HTR-8/SVneo (cell line): ENCODE data around the gene FUBP3.

ENCODE experiments used
- DNase-seq: peaks from one replicate; pipeline ENCODE4 v3.0.0; 2011; ENCODE audit warnings: low spot score, mixed read lengths; ENCODE audit not compliant: insufficient read length
- FAIRE-seq: peaks from 2 replicates; lab custom pipeline; 2011; peaks lifted over from hg19 to GRCh38; lab: Jason Lieb, UNC

FUBP3 gene, protein sequence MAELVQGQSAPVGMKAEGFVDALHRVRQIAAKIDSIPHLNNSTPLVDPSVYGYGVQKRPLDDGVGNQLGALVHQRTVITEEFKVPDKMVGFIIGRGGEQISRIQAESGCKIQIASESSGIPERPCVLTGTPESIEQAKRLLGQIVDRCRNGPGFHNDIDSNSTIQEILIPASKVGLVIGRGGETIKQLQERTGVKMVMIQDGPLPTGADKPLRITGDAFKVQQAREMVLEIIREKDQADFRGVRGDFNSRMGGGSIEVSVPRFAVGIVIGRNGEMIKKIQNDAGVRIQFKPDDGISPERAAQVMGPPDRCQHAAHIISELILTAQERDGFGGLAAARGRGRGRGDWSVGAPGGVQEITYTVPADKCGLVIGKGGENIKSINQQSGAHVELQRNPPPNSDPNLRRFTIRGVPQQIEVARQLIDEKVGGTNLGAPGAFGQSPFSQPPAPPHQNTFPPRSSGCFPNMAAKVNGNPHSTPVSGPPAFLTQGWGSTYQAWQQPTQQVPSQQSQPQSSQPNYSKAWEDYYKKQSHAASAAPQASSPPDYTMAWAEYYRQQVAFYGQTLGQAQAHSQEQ

DNA sequence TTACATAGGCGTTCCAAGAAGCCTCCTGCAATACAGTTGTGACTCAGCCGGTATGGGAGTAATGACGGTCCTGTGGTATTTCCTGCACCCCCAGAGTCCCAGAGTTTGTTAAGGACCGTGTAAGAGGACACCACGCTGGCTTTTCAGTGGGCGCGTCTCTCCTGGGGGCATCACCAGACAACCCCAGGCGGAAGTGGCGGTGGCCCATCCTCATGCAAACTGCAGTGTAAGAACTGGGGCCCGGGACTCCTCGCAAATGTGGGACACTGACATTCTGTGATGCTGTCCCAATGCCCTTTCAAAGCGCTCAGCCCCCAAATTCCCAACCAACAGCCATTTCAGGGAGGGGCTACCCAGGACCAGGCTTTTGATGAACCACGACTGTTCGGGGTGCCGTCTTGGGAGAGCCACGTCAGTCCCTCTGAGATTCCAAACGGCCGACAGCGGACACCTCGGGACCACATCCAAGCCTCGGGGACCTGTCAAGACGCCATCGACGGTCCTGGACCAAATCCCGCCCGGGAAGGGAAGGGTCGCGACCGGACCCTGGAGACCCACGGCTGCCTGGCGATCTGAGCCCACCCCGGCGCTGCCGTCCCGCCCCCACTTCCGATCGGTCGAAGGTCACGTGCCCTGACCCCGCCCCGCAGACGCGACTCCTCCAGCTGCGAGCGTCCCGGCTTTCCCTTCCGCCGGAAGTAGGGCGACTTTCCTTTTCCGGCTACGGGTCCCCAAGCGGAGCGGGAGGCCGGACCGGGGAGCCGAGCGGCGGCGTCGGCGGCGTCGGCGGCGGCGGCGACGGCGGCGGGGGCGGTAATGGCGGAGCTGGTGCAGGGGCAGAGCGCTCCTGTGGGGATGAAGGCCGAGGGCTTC is at the start of gene FUBP3:
Gene FUBP3 (plus strand): TSS at position 713 of the 873 bp plus-strand sequence. CDS start 104 bp downstream, at position 817.
- no peak for FAIRE-seq
- peak; percentile 94 for DNase-seq

DNA sequence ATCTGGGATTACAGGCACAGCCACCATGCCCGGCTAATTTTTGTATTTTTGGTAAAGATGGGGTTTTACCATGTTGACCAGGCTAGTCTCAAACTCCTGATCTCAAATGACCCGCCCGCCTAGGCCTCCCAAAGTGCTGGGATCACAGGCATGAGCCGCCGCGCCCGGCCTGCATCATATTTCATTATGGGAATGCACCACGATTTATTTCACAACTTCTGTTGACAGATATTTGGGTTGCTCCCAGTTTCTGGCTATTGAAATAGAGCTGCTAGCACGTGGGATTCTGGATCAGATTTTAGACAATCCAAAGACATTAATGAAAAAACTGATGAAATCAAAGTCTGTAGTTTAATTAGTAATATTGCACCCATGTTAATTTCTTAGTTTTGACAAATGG is 48.4 kb upstream of the FUBP3 start:
- DNase-seq (peak; percentile 60), FAIRE-seq (no peak)

DNA sequence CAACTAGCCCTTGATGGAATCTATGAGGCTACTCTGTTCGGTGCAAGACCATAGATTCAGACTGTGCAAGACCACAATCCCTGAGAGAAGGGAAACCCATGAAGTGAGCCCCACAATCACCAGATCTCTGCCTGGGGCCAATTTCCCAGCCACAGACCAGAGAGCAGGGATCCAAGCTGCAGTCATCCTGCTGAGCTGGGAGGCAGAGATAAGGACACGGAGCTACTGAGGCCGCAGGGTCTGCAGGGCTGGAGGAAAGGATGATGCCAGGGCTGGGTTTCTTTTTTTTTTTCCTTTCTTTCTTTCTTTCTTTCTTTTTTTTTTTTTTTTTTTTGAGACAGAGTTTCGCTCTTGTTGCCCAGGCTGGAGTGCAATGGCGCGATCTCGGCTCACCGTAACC is 47.7 kb upstream of the FUBP3 start:
- DNase-seq (no peak), FAIRE-seq (no peak)

DNA sequence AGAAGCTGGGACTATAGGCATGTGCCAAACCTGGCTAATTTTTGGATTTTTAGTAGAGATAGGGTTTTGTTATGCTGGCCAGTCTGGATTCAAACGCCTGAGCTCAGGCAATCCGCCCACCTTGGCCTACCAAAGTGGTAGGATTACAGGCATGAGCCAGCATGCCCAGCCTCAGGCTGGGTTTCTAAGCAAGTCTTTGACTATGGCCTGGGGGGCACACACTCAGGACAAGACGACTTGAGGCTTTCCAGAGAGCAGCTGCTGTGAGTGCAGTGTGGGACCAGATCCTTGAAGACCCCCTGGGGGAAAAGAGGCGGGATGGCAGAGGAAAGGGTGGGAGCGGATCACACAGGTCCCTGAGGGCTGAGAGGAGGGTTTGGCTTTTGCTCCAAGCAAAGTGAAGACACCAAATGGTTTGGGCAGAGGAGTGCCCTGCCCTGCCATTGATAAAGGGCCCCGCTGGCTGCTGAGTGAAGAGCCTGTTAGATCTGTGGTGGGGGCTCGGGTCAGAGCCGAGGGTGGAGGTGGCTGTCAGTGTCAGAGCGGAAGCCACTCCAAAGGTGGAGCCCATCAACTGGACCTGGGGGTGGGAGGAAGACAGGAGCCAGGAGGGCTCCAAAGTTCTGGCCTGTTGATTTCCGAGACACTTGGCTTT is 46.8 kb upstream of the FUBP3 start:
- FAIRE-seq, result no peak
- DNase-seq, result no peak

DNA sequence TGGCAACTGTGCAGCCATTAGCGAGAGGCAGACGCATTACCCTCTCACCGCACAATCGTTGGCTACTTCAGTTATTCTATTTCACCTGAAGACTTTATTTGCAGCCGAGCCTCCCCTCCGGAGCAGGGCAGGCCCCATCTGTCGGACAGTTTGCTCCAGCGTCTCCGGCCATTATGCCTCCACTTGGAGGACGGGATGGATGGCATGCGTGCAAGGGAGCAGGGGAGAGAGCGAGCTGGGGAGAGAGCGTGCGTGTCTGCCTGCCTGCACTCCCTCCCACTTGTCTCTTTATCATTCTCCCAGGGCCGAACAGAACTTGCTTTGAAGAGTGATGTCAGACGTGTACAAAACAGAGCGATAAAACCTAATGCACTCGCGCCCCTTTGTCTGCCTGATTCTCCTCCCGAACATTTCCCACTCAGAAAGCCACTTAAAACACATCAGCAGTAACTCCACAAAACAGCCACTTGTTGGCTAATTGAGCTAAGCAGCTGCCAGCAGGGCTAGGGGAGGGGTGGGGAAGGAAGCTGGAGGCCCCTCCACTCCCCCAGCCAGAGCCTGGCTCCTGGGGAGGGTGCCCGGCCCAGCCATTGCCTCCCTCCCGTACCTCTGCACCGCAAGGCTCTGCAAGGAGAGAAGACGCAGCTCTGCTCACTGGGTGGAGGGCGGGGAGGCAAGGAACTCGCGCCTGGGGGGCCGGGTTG is 43.4 kb upstream of the FUBP3 start:
- FAIRE-seq (no peak), DNase-seq (no peak)

DNA sequence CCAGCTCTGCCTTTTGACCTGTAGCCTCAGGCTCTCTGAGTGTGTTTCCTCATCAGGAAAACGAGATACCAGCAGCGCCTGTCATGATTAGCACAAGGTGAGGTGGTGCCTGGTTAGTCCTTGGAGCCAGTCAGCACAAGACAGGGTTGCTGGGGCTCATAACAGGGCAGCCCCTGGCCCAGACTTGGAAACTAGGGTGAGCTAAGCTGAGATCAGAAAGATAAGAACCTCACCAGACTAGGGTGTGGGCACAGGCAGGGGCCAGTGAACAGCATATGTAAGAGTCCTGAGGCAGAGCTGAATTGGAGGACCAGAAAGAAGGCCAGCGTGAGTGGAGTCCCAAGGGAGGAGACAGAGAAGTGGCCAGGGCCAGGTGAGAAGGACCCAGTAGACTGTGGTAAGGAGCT is 42.7 kb upstream of the FUBP3 start:
- DNase-seq, result no peak
- FAIRE-seq, result no peak

DNA sequence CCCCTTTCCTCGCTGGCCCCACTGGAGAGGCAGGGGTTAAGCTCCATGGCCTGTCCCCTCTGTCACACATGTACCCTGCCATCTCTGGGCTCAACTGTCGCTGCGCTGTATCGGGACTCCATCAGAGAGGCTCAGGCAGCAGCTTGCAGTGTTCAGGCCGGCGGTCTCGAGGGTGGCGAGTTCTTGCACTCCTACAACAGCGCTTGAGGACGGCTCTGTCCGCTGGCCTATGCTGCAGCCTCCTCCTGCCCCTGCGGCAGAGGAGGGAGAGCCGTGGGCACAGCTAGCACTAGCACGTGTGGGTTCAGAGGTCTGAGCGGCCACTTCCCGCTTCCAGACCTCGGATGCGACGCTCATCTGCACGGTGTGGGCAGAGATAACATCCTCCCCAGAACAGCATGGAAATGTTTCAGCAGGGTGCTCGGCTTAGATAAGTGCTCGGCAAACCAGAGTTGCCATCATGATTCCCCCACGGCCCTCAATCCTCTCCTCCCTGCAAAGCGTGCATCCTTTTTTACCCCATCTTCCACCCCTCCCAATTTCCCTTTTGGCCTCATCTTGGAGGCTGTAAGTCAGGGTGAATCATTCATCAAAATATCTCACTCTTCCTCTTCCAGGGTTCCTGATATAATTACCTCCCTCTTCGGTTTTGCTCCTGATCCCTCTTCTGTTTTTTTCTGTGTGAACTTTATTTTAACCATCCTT is 41.9 kb upstream of the FUBP3 start:
- FAIRE-seq (no peak), DNase-seq (no peak)

DNA sequence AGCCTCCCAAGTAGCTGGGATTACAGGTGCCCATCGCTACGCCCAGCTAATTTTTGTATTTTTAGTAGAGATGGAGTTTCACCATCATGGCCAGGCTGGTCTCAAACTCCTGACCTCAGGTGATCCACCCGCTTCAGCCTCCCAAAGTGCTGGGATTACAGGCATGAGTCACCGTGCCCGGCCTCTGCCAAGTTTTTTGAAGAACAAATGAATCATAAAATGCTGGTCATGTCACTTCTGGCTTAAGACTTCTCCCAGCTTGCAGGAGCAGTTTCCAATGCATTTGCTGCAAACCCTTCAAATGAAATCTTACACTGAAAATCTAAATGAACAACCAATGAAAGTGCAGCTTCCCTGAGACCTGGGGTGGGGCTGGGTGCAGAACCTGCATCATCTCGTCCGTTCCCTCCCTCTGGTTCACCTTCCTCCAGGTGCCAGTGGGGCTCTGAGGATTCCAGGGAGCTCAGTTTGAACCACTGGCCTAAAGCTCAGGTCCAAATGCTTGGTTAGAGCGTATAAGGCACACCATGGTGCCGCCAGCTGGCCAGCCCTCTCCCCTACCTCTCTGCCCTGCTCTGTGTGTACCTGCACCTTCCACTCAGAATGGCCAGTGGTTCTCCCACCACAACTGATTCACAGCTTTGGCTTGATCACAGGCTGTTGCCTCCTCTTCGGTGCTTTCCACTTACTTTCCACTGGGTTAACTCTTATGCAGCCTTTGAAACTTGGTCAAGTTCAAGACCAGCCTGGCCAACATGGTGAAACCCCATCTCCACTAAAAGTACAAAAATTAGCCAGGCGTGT is 39.8 kb upstream of the FUBP3 start:
- no peak for FAIRE-seq
- peak; percentile 56 for DNase-seq

DNA sequence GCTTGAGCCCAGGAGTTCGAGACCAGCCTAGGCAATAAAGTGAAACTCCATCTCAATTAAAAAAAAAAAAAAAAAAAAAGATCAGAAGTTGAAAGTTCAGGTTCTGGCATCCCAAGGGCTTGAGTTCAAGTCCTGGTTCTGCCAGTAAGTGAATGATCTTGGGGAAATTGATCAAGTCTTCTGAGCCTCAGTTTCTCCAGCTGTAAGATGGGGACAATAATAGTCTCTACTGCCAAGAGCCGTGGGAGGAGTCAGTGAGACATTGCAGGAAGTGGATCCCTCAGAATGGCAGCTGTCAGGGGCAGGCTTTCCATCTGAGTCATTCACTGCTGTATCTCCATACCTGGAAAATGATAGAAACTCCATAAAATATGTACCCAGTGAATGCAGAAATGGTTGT is 37.8 kb upstream of the FUBP3 start:
- no peak for FAIRE-seq
- DNase-seq, result no peak

DNA sequence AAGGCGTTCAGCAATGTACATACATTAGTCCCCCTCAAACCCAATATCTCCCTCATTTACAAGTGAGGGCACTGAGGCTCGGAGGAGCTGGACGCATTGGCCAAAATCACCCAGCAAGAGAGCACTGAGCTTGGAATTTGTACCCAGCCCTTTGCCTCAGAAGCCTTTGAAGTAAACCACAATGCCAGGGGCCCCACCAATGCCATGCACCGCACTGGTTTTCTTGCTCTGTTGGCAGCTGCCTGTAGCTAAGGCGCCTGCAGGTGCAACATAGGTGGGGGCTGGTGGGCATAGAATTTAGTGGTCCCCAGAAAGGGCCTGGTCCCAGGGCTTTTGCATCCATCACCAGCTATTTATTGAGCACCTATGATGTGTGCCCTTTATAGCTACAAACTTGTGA is 37.3 kb upstream of the FUBP3 start:
- FAIRE-seq (no peak), DNase-seq (no peak)

DNA sequence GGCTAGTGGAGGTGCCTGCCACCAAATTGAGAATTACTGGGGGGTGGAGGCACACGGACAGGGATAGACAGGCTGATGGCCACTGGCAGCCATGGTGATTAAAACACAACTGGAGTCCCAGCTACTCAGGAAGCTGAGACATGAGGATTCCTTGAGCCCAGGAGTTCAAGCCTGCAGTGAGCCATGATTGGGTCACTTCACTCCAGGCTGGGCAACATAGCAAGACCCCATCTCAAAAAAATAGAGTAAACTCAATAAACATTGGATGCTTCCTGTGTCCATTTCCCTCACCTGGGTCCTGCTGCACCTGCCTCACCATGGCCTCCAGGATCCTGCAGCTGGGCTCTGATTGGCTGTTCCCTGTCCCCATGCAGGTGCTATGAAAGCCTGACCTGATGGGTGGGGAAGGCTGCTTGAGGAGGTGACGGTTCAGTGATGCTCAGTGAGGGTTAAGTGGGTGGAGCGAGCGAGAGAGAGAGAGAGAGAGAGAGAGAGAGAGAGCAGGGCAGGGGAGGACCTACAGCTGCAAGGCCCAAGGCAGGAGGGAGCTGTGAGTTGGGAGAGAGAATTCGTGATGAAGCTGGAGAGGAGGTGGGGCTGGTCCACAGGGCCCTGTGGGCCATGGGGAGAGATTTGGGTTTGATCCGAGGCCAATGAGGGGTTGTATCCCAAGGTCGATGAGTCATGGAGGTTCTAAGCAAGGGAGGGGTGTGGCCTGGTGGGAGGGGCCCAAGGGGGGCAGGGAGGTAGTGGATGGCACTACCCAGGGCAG is 36.7 kb upstream of the FUBP3 start:
- FAIRE-seq (no peak), DNase-seq (no peak)

DNA sequence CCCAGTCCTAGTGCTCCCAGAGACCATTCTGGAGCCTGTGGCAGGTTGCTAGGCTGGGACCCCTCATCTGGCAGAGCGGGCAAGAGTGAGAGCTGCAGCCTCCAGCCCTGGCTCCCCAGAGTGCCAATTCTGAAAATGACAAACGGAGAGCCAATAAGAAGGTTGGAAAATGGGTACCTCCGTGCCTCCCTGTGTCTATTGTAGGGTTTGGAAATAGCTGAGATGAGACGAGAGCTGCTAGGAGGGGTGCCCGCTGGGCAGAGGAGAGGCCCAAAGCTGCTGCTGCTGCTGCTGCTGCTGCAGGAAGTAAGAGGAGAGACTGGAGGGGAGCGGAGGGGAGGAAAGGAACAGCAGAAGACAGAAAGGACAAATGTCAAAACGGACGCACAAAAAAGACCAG is 36.0 kb upstream of the FUBP3 start:
- FAIRE-seq (no peak), DNase-seq (no peak)

DNA sequence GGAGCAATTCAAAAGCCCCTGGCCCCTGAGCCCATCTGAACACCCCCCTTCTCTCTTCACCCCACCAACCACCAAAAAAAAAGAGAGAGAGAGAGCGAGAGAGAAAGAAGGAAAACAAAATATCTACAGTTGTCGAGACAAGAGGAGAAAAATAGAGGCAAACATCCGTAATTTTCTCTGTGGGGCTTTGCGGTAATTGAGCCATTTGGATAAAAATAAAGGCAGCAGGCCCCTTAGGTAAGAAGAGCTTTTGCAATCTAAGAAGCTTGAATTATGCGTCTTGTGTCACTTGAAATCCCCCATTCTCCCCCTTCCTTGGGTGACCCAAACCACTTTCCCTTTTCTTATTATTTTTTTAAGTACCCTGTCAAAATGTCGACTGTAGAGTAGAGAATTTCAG is 35.5 kb upstream of the FUBP3 start:
- FAIRE-seq, result no peak
- no peak for DNase-seq

DNA sequence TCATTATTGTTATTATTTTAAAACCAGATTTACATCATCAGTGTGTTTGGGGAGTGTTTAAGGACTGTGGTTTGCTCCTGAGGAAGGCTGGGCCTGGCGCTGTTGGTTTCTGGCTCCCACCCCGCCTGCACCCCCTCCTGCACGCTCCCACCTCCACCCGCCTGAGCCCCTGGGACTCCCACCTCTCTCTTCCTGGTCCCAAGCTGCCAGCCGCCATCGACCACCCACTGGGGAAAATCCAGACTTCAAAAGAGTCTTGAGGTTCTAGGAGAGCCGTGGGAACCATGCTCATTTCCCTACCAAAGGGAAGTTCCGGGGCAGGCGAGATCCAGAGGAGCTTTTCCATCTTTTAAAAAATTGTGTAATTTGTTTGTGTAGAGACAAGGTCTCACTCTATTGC is 35.0 kb upstream of the FUBP3 start:
- no peak for FAIRE-seq

DNA sequence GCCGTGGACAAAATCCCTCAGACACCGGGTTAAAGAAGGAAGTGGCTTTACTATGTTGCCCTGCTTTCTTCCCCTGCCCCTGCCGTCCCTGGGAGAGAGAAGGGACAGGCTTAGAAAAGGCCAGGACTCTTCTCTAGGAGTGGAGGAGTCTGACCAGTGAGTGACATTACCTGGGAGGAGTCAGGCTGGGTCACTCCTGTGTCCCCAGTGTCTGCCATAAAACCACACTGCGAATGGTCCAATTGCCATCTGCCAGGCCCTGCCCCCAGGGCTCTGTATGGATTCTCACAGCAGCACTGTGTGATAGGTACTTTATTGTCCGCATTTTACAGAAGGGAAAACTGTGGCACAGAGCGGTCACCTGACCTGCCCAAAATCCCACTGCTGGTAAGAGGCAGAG is 31.3 kb upstream of the FUBP3 start:
- DNase-seq (no peak), FAIRE-seq (no peak)

More for the DNA sequence above, 35.0 kb upstream of the FUBP3 start:
- no peak for DNase-seq

DNA sequence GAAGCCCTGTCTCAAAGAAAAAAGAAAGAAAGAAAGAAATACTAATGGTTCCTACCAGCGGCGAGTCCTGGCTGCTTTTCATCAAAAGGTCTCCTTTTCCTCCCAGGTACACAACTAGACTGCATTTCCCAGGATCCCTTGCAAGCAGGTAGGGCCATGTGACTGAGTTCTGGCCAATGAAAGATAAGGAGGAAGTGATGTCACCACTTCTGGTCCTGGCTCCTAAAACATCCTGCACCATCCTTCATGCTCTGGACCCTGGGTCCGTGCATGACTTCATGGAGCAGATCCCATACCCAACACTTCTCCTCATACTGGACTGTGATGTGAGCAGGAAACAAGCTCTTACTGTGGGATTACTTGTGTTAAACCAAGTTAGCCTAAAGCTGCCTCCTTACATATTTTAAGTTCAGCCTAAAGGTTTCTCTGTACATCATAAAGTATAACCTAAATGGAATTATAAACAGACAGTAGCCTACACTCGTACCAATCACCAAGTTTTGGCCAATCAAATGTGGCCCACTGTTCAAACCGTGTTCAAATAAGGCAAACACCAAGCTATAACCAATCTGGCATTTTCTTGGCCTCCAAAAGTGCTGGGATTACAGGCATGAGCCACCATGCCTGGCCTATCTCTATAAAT is 30.2 kb upstream of the FUBP3 start:
- DNase-seq (no peak), FAIRE-seq (no peak)

DNA sequence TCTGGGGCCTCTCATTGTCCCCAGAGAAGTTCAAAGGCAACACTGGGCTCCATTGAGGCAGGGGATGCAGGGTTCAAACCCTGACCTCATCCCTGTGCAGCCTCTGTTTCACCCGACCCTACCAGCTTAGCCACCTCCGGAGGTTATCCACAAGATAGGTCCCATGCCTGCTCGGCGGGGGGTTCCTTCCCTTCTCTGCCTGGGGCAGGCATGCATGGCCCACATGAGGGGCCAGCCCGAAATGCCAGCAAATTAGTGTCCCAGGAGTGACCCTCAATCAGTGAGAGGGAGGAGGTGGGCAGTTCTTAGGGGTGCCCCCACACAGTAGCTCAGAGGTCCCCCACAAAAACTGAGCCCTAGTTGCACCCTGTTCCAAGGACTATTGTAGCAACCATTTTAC is 24.8 kb upstream of the FUBP3 start:
- DNase-seq (no peak), FAIRE-seq (no peak)
